Measurements from ENCODE around the gene NPW. TPM values are rescaled to one million over a fixed set of nuclear protein-coding genes. Genes with fewer than 3 reads are reported as not detected.

The NPW gene
- total RNA-seq, 4 donors from 2014 or later = 2.8 to 9.1 TPM; not detected in 2

GRCh38 chr16:2048116-2048543 is 28.5 kb downstream of the NPW start:
- peak overlapping the region; percentile 55 to 77 (median 73) for H3K27ac ChIP-seq
- H3K9me3 ChIP-seq = no peaks in the 10 kb centered on the region
- no peak for TF ChIP-seq CTCF (IDR thresholded peaks at IDR 0.05)
- TF ChIP-seq POLR2A (IDR thresholded peaks at IDR 0.05) = no peak
- peaks cover 7 to 37% (median 11%) of the 10 kb centered on the region in 4 donors for H3K4me1 ChIP-seq
- H3K4me3 ChIP-seq = peak overlapping the region; percentile 76 to 93 (median 88)
- peak in 1 of 3 donors; percentile 58 for DNase-seq
- peaks cover 0 to 31% (median 0%) of the 10 kb centered on the region in 3 donors for H3K36me3 ChIP-seq
- no peaks in the 10 kb centered on the region for H3K27me3 ChIP-seq

DNA sequence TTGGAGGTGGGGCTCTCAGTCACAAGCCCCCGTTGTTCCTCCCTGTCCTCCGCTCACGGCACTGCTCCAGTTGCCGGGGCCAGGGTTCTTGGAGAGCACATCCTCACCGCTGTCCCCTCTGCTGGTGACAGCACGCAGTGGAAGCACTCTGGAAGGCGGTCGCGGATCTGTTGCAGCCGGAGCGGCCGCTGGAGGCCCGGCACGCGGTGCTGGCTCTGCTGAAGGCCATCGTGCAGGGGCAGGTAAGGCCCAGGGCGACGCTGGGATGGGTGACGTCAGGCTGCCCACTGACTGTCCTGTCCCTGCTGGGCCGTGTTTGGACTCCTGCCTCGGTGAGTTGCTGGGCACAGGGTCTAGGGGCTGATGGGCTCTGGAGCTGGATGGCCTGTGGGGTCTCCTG is 33.6 kb downstream of the NPW start:
- H3K9me3 ChIP-seq = no peaks in the 10 kb centered on the region
- no peak overlapping the region for H3K4me3 ChIP-seq
- peaks cover 0 to 73% (median 0%) of the 10 kb centered on the region in 3 donors for H3K36me3 ChIP-seq
- no peaks in the 10 kb centered on the region for H3K27me3 ChIP-seq
- H3K4me1 ChIP-seq = peaks cover 0 to 12% (median 5%) of the 10 kb centered on the region in 4 donors
- no peak for TF ChIP-seq CTCF (IDR thresholded peaks at IDR 0.05)
- TF ChIP-seq POLR2A (IDR thresholded peaks at IDR 0.05) = no peak
- DNase-seq = no peak
- H3K27ac ChIP-seq = no peak overlapping the region

- Histone ChIP-seq H3K36me3 (peaks cover 0 to 80% (median 0%) of the 10 kb centered on the region in 3 donors), H3K27me3 (no peaks in the 10 kb centered on the region), H3K27ac (no peak overlapping the region), H3K4me3 (no peak overlapping the region), H3K9me3 (no peaks in the 10 kb centered on the region), H3K4me1 (peaks cover 0 to 8% (median under 1%) of the 10 kb centered on the region in 4 donors)
- DNase-seq = no peak
- no peak for TF ChIP-seq POLR2A (IDR thresholded peaks at IDR 0.05)
- TF ChIP-seq CTCF (IDR thresholded peaks at IDR 0.05) = no peak
These were observed 34.3 kb downstream of the NPW start for GRCh38 chr16:2053897-2054296.

DNA sequence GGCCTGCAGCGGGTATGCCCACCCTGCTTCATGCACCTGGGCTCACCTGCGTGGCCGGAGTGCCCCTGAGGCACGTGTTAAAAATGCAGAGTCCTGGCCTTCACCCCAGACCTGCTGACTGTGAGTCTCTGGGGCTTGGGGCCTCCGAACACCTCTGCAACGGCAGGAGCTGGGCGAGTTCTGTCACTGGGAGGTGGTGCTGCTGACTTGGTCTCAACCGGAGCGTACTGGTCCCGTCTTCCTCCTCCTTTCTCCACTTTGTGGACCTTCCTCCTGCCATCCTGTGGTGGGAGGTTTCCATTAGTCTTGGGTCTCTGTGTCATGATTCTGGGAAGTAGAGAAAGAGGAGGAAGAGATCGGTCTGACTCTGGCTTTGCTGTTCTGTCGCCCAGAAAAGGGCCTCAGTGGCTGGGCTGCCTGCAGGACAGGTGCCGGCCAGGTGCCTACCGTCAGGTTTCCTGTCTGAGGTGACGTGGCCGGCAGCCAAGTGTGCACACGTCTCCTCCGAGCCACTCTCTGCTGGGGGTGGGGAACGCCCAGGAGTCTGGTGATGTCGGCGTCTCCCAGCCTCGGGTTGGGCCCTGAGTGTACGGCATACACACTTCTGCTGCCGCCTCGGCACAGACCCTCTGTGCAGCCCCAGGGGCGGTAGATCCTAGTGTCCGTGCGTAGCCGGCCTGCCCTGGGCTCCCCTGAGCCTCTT is 35.1 kb downstream of the NPW start:
- DNase-seq = peak in 2 of 3 donors; percentile 73 to 84

GRCh38 chr16:2056077-2056476 is 36.5 kb downstream of the NPW start:
- DNase-seq = no peak
- Histone ChIP-seq H3K27me3 (no peaks in the 10 kb centered on the region), H3K27ac (no peak overlapping the region), H3K9me3 (no peaks in the 10 kb centered on the region), H3K4me3 (no peak overlapping the region), H3K36me3 (peaks cover 0 to 84% (median 0%) of the 10 kb centered on the region in 3 donors), H3K4me1 (peaks cover 0 to 5% (median 0%) of the 10 kb centered on the region in 4 donors)
- TF ChIP-seq CTCF (IDR thresholded peaks at IDR 0.05) = peak in 1 of 6 experiments; percentile 17
- TF ChIP-seq POLR2A (IDR thresholded peaks at IDR 0.05) = no peak

More for the DNA sequence above, 35.1 kb downstream of the NPW start:
- Histone ChIP-seq H3K36me3 (peaks cover 0 to 83% (median 0%) of the 10 kb centered on the region in 3 donors), H3K4me1 (peaks cover 0 to 5% (median 0%) of the 10 kb centered on the region in 4 donors), H3K4me3 (no peak overlapping the region), H3K27me3 (no peaks in the 10 kb centered on the region), H3K27ac (peak overlapping the region in 2 of 4 donors; percentile 17 to 40), H3K9me3 (no peaks in the 10 kb centered on the region)
- TF ChIP-seq POLR2A (IDR thresholded peaks at IDR 0.05) = no peak
- no peak for TF ChIP-seq CTCF (IDR thresholded peaks at IDR 0.05)

All from Peyer's patch (tissue), 4 donors.